Hepatocyte (in vitro differentiated cells): ENCODE measurements around the gene CLCN1. TPM values are rescaled to one million over a fixed set of nuclear protein-coding genes. Genes with fewer than 3 reads are reported as not detected.

Source experiments
- DNase-seq: peaks from one replicate; pipeline ENCODE4 v3.0.0-alpha.2; 2016; ENCODE audit warnings: low spot score
- H2AFZ ChIP-seq: fragments of 200-600 bp; sonication (generic); 2 replicates; pipeline ENCODE4 v1.6.0; 2016; ENCODE audit warnings: antibody characterized with exemption, mild to moderate bottlenecking
- H3K27ac ChIP-seq: fragments of 200-600 bp; sonication (generic); 2 replicates; pipeline ENCODE4 v1.5.1; 2016; ENCODE audit warnings: mild to moderate bottlenecking
- H3K27me3 ChIP-seq: fragments of 200-600 bp; sonication (generic); 2 replicates; pipeline ENCODE4 v1.6.1; 2016
- H3K36me3 ChIP-seq: fragments of 200-600 bp; sonication (generic); replicated peaks from 2 replicates; pipeline ENCODE4 v1.5.1; 2016; ENCODE audit warnings: low read depth; ENCODE audit not compliant: insufficient read depth
- H3K4me1 ChIP-seq: fragments of 200-600 bp; sonication (generic); 2 replicates; pipeline ENCODE4 v1.5.1; 2016; ENCODE audit warnings: mild to moderate bottlenecking, moderate library complexity; ENCODE audit not compliant: insufficient read depth
- H3K4me2 ChIP-seq: fragments of 200-600 bp; sonication (generic); 2 replicates; pipeline ENCODE4 v1.6.0; 2016
- H3K4me3 ChIP-seq: fragments of 200-600 bp; sonication (generic); 2 replicates; pipeline ENCODE4 v1.5.1; 2016; ENCODE audit warnings: mild to moderate bottlenecking
- H3K79me2 ChIP-seq: fragments of 200-600 bp; sonication (generic); 2 replicates; pipeline ENCODE4 v1.6.0; 2017; ENCODE audit warnings: mild to moderate bottlenecking
- H3K9me2 ChIP-seq: fragments of 200-600 bp; sonication (generic); replicated peaks from 2 replicates; pipeline ENCODE4 v1.6.0; 2017; ENCODE audit warnings: mild to moderate bottlenecking; ENCODE audit not compliant: insufficient read depth
- H3K9me3 ChIP-seq: fragments of 200-600 bp; sonication (generic); 2 replicates; pipeline ENCODE4 v1.5.1; 2016; ENCODE audit warnings: low read depth, mild to moderate bottlenecking
- H4K20me1 ChIP-seq: fragments of 200-600 bp; sonication (generic); 2 replicates; pipeline ENCODE4 v1.6.0; 2016; ENCODE audit warnings: mild to moderate bottlenecking; ENCODE audit not compliant: insufficient read depth, poor library complexity, severe bottlenecking
- CTCF ChIP-seq: fragments of 200-600 bp; sonication (generic); IDR thresholded peaks from 2 replicates; pipeline ENCODE4 v1.5.1; 2016; ENCODE audit warnings: antibody characterized with exemption, mild to moderate bottlenecking; ENCODE audit not compliant: poor library complexity
- EZH2 ChIP-seq: fragments of 200-600 bp; sonication (generic); IDR thresholded peaks from 2 replicates; pipeline ENCODE4 v1.6.1; 2016; ENCODE audit warnings: antibody characterized with exemption, mild to moderate bottlenecking, borderline replicate concordance
- EZH2phosphoT487 ChIP-seq: fragments of 200-600 bp; sonication (generic); IDR thresholded peaks from one replicate; pipeline ENCODE4 v1.6.1; 2018; ENCODE audit warnings: antibody characterized with exemption, mild to moderate bottlenecking, low read depth, moderate library complexity; ENCODE audit not compliant: unreplicated experiment, severe bottlenecking
- WGBS: methylation state at CpG from one replicate; pipeline ENCODE4 v1.1.6; 2016; ENCODE audit warnings: low lambda C conversion rate; ENCODE audit errors: missing lambda C conversion rate; 5-methylcytosine and 5-hydroxymethylcytosine counted together
- polyA plus RNA-seq: library from polyadenylated mRNA; unstranded; fragments of >200 nt; fragmentation: Nextera tagmentation; extraction: Ambion mirVana; gene quantifications from 2 replicates; pipeline ENCODE4 v1.2.1, GENCODE V29; 2016
- total RNA-seq: library from RNA; depleted of rRNA; stranded (reverse); fragments of >200 nt; gene quantifications from 2 replicates; pipeline ENCODE4 v1.2.3, GENCODE V29; 2014

The CLCN1 gene
- total and polyA plus RNA-seq, 2 experiments from 2014 or later: 0.07 TPM; not detected in 1

- H3K9me2 ChIP-seq: no peaks in the 10 kb centered on the region
- H4K20me1 ChIP-seq: no peaks in the 10 kb centered on the region
- H2AFZ ChIP-seq: no peak overlapping the region
- peaks cover 35% of the 10 kb centered on the region for H3K4me1 ChIP-seq
- DNase-seq: peak; percentile 77
- peak overlapping the region; percentile 37 for H3K4me2 ChIP-seq
- H3K36me3 ChIP-seq: no peaks in the 10 kb centered on the region
- 90% methylated on average over 14 of the region's 14 CpGs for WGBS
- no peak overlapping the region for H3K27ac ChIP-seq
- H3K9me3 ChIP-seq: no peaks in the 10 kb centered on the region
- H3K4me3 ChIP-seq: no peak overlapping the region
- no peaks in the 10 kb centered on the region for H3K27me3 ChIP-seq
- H3K79me2 ChIP-seq: no peaks in the 10 kb centered on the region
- TF ChIP-seq EZH2 (no peak), EZH2phosphoT487 (no peak), CTCF (no peak)
These were observed 77.5 kb downstream of the CLCN1 start for GRCh38 chr7:143393267-143394041.

DNA sequence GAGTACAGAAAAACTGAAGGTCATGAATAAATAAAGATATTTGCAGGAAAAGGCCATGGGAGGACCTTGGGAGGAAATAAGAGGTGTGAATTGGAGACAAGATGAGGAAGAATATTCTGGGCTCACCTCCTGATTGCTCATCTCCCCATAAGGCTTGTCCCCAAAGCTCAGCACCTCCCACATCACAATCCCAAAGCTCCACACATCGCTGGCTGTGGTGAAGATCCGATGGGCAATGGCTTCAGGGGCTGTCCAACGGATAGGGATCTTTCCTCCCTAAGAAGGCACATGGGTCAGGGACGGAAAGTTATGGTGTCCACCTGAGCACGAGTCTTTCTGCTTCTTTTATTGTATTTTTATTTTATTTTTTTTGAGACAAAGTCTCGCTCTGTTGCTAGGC lies 78.2 kb downstream of the CLCN1 start:
- no peaks in the 10 kb centered on the region for H3K79me2 ChIP-seq
- WGBS: 95% methylated on average over 6 of the region's 6 CpGs
- H3K4me3 ChIP-seq: no peak overlapping the region
- no peaks in the 10 kb centered on the region for H3K36me3 ChIP-seq
- H3K4me1 ChIP-seq: peaks cover 35% of the 10 kb centered on the region
- no peaks in the 10 kb centered on the region for H4K20me1 ChIP-seq
- TF ChIP-seq EZH2 (no peak), CTCF (no peak), EZH2phosphoT487 (no peak)
- DNase-seq: no peak
- no peak overlapping the region for H2AFZ ChIP-seq
- no peaks in the 10 kb centered on the region for H3K9me2 ChIP-seq
- H3K4me2 ChIP-seq: no peak overlapping the region
- no peak overlapping the region for H3K27ac ChIP-seq
- H3K27me3 ChIP-seq: no peaks in the 10 kb centered on the region
- H3K9me3 ChIP-seq: no peaks in the 10 kb centered on the region

DNA sequence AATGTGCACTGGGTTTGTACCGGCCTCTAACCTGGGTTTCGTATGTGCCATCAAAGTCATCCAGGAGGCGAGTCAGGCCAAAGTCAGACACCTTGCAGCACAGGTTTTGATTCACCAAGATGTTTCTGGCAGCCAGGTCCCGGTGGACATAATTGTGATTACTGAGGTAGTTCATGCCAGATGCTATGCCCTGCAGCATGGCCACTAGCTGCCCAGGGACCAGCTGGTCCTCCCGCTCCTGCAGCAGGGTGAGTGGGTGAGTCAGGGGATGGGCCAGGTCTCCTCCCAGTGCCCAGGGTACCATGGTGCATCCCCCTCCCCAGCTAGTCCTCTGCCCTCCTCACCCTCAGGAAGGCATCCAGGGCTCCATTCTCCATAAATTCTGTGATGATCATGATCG lies 78.9 kb downstream of the CLCN1 start:
- no peak for DNase-seq
- no peak overlapping the region for H3K4me3 ChIP-seq
- H2AFZ ChIP-seq: no peak overlapping the region
- peaks cover 35% of the 10 kb centered on the region for H3K4me1 ChIP-seq
- H3K79me2 ChIP-seq: no peaks in the 10 kb centered on the region
- no peaks in the 10 kb centered on the region for H4K20me1 ChIP-seq
- no peaks in the 10 kb centered on the region for H3K27me3 ChIP-seq
- H3K9me2 ChIP-seq: no peaks in the 10 kb centered on the region
- H3K36me3 ChIP-seq: no peaks in the 10 kb centered on the region
- 91% methylated on average over 6 of the region's 6 CpGs for WGBS
- H3K27ac ChIP-seq: no peak overlapping the region
- H3K4me2 ChIP-seq: no peak overlapping the region
- TF ChIP-seq EZH2: no peak
- no peak for TF ChIP-seq CTCF
- TF ChIP-seq EZH2phosphoT487: no peak
- H3K9me3 ChIP-seq: no peaks in the 10 kb centered on the region
